HG02678 (cell line): ENCODE measurements around the gene EN2.

Experiments
- ATAC-seq: cut with Tn5 transposase; IDR thresholded peaks from one replicate; pipeline ENCODE4 v1.9.1; 2021; ENCODE audit warnings: mild to moderate bottlenecking, moderate library complexity; ENCODE audit not compliant: unreplicated experiment

EN2 gene

DNA sequence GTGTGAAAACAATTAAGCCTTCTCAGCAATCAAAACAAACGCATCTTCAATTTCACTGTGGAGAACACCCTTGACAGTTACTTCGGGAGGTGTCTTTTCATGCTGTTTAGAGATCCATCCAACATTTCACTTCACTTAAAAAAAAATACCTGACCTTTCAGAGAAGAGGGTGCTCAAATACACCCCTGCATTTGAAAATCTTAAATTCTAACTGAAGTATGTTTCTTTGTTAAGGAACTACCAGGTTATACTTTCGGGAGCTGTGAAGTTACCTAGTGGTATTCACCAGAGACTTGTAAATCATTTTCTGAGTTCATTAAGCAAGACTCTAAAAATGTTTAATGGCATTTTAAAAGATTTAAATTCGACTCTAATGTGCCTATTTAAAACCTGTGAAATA, 49.6 kb downstream of the EN2 start:
- no peak for ATAC-seq

- ATAC-seq: no peak
Measured at GRCh38 chr7:155508376-155509358, 50.7 kb downstream of the EN2 start.

DNA sequence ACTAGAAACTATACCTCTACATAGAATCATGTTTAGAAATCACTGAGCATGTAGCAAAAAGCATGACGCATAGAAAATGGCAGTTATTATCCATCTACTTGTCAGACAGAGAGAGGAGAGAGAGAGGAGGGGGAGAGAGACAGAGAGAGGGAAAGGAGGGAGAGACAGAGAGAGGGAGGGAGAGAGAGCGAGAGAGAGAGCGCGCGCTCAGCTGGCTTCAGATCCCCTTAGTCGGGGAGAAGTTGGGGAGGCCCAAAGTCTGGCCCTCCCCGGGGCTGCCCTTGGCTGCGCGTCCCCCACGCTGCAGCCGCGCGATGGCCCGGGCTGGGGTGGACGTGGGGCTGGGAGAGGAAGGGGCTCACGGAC, 51.4 kb downstream of the EN2 start:
- no peak for ATAC-seq

DNA sequence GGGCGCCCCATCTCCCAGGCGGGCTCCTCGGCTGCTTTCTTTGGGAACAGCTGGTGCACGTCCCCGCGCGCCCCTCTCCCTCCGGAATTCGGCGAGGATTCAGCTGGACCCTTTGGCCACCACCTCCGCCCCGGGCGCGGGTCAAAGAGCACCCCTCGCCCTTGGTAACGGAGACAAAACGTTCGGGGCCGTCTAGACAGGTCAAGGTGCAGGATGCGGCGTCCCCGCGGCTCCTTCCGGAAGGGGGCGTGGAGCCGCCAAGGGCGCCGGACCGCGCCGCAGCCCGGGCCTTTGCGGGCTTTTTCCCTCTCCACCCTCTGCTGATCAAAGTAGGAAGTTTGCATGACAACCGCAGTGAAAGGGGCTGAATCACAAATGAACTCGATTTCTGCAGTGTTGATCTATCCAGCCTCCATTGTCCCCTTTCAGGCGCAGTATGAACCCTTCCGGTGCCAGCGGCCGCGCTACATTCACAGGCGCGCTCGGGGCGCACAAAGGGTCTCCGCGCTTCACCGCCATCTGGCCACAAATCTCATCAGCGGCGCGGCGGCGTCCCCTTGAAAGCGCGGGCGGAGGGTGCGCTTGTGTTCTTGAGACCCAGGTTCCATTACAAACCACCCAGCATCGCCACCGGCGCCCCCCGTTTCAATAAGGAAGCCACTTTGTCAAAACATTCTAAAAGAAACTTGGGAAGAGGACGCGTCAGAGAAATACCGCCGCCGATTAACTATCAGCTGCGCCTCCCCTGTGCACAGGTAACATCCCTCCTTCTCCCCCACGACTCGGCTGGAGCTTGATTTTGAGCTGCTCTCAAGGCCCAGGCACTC, 52.0 kb downstream of the EN2 start:
- ATAC-seq: no peak

DNA sequence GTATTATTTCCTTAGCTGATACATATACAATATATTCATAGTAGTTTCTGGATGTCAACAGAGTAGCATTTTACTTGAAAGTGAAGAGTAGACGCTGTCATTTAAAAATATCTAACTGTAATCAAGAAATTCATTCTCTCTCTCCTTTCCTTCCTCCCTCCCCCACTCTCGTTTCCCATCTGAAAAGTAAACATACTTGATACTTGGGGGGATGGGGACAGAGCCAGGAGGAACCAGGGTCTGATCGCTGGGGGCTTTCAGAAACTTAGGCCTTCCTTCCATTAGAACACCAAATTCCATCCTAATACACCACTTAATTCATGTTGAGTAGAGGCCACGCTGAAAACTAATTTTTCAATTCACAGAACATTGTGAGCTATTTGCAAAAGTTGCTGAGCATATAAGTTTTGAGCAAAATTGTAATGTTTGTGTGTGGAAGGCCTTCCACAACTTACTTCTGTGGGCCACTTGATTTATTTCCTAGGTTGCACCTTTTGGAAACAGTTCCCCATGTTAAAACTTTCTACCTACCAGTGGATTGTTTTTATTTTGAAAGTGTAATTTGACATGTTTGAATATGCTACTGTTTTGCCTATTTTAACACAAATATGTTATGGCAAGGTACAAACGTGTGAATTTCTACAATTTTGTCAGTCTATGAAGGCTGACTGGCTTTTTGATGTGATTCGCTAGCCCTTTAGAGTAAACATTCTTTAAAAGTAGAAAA, 53.2 kb downstream of the EN2 start:
- no peak for ATAC-seq

DNA sequence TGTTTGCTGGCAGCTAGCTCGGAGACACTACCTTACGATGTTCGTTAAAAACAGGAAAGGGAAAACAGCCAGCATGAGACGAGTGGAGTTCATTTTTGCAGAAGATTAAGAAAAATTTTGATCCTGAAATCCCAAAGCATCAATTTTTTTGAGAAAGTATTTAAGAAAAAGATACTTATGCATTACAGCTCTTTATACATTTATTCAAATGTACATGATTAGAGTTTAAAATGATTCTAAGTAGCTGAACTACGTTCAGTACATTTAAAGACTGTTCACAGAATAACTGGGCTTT, 53.7 kb downstream of the EN2 start:
- ATAC-seq: no peak

GRCh38 chr7:155512246-155512887, 54.4 kb downstream of the EN2 start:
- ATAC-seq: no peak

- ATAC-seq: no peak
Measured at GRCh38 chr7:155513543-155514285, 55.8 kb downstream of the EN2 start.

DNA sequence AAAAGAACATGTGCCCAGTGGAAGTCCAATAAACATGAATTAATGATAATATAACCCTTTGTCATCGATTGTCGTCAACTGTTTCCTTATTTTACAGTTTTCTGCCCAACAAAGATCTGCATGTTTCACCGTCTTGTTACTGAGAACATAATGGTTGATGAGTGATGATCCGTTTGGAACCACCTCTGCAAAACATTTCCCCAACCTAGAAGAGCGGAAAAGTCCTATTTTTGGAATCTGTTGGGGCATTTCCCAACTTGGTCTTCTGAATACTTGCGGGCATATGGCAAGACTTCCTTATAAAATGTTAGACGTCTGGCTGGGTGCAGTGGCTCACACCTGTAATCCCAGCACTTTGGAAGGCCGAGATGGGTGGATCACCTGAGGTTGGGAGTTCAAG, 56.4 kb downstream of the EN2 start:
- ATAC-seq: no peak
